NCI-H146 treated with DMSO at 0.1 percent for 48 hours (cell line): ENCODE measurements around the gene HEXA.

ENCODE experiments used
- DNase-seq: peaks from one replicate; lab custom pipeline; 2025; ENCODE audit not compliant: unreplicated experiment; lab: John Stamatoyannopoulos, UW

Gene HEXA

DNA sequence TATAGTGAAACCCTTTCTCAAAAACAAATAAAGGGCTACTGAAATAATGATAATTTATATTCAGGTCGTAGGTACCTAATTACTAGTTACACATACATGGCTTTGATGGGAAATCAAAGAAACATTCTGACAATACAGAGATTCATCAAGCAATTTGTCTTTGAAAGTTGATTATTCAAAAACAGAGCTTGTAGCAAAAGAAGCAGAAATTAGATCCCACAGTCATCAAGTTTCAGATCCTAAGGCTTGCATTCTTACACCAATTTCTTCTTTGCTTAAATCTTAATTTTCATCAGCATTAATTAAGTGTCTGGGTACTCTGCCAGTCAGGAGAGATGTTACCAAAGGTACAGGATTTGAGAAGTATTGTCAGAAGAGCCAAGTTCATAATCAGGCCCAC is 1.5 kb upstream of the HEXA start:
- DNase-seq: no peak

DNA sequence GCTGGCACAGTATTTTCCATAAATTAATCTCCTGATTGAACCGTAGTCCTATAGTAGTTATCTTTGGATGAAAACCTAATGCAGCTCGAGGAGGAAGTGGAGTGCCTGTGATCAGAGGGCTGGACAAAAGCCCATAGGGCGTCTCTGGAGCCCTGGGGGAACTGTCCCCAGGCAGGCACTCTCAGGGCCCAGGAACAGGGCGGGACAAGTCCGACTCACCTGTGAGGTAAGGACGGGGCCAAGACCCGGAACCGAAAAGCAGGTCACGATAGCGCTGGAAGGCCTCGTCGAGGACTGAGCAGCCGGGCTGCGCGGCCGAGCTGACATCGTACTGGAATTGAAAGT is 341 bp downstream of the HEXA start:
- DNase-seq: no peak

DNA sequence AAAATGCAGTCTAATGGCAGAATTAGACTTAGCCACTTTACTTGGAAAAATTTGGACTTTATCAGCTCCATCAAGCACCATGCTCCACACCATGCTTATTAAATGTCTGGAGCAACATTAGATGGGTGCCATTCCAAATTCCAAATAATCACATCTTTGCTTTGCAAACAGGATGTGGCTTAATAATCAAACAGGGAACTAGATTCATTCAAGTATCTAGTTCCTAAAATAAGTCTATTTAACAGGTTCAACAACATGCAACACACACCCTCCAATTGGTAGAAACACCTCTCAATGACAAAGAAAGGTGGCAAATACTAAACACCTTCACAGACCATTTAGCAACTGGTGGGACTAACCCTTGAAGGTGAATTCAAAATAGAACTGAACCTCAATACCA is 3.5 kb downstream of the HEXA start:
- no peak for DNase-seq

DNA sequence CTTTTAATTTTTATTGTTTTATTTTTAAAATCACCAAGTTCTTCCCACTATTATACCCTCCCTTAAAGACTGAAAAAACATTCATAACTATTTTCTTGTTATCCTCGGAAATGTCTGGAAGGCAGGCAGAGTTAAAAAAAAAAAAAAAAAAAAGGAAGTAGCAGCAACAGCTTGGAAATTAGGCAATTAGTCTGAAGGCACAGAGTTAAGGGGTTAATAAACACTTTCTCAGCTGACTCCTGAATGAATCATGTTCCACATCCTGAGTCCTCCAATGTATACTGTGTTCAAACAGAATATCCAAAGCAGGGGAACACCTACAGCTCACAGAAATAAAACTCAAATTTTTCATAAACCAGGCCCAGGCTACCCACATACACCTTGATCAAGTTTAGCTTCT is 5.8 kb downstream of the HEXA start:
- no peak for DNase-seq

DNA sequence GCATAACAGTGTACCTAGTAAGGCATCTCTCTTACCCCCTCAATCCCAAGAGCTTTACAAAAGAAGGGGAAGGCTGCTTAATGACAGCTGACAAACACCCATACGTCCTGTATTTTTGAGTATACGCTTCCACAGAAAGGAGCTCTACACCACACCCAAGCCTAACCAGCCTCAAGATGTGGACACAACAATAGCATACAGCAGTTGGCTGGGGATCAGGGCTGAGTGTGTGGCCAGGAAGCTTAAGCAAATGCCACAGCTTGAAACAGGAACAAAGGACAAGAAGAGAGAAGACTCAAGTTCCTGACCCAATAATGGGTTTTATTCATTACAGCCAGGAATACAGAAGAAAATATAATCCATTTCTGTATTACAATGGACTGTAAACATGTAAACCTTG is 6.9 kb downstream of the HEXA start:
- no peak for DNase-seq

DNA sequence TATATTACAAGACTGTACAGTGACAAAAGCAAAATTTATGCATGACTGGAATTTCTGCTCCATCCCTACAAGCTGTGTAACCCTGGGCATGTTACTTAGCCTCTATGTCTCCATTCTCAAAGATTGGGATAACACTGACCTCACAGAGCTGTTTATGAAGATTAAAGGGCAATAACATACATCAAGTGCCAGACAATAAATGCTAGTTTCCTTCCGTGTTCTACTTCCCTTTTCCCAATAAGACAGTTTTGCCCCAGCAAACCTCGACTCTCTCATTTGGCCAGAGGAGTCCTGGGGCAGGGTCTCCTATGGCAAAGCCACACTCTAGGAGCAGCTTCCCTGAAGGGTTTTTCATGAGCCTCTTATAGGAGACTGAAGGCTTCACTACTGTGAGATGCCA is 7.5 kb downstream of the HEXA start:
- DNase-seq: no peak

DNA sequence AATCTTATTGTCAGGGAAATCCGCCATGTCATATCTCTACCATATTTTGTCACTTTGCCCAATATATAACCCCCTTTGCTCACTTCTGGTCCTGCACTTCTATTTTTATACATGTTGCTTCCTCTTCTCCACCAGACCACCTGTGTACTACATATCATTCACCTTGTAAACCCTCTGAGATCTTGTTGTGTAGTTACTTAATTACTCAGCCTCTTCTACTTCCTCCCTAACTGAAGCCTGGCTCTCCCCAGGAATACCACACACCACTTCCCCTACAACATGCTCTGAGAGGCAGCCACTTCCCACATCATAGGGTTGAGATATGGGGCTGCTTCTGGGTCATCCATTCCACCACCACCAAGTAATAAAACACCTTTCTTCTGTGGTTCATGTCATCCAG is 10.0 kb downstream of the HEXA start:
- no peak for DNase-seq

DNA sequence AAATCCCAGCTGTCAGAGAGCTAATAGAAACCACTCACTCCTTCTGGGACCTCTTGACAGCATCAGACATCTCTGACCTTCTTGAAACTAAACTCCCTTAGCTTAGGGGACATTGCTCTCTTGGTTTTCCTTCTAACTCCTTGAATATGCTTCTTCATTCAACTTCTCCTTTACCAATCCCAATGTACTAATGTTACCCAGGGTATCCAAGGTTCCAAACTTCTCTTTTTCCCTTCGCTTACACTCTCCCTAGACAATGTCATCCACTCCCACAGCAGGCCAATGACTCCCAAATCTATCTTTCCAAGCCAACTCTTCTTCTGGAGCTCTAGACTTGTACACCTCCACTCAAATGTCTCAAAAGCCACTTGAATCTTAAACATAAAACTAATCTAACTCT is 14.6 kb downstream of the HEXA start:
- DNase-seq: no peak

DNA sequence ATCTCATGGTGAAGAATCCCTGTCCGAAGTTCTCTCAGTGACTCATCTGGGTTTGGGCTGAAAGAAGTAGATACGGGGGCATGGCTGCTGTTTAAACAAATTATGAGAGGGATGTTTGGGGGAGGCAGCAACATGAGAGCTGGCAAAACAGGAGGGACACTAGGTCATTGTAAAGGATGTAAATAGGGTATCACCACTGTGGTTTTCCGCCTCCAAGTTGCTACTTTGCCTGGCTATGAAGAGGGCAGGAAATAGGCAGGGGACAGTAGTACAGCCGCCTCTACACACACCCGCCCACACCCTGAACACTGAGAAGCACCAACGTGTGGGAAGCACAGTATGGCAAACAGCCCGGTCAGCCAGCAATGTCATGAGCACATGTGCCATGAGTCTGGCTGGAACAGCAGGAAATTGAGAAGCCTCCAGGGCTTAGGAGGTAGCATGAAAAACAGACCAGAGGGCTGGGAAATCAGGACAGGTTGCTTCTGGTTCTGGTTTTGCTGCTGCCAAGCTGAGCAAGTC is 17.1 kb downstream of the HEXA start:
- no peak for DNase-seq

DNA sequence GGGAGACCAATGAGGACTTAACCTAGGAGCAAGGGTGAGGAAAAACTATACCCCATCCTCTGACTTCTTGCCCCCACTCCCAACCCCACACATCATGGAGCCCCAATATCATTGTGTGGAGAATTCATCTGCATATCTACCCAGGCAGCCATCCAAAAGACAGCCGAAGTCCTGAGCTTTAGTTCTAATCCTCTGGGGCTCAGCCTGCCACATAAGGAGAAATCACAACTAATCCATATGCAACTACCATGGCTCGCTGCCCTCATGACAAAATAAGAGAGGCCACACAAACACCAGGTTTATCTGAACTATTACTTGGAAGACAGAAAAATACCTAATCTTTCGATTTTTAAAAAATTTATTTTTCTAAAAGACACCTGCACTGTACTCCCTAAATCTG is 17.7 kb downstream of the HEXA start:
- DNase-seq: no peak

DNA sequence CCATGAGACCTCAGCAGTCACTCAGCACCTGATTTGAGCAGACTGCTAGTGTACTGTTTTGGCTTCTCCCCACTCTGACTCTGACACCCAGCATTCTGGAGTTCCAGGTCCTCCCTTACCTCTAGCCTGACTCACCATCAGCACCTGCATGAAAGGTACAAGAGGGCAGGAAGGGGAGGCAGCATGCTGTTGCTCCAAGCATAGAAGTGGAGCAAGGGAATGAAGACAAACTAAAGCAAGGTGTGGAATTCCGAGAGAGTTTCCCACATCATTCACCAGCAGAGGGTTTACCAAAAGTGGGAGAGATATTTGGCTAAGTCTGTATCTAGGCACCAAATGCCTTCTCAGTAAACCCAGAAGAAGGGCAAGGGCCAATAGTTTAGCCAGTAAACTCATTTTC is 21.3 kb downstream of the HEXA start:
- DNase-seq: no peak

DNA sequence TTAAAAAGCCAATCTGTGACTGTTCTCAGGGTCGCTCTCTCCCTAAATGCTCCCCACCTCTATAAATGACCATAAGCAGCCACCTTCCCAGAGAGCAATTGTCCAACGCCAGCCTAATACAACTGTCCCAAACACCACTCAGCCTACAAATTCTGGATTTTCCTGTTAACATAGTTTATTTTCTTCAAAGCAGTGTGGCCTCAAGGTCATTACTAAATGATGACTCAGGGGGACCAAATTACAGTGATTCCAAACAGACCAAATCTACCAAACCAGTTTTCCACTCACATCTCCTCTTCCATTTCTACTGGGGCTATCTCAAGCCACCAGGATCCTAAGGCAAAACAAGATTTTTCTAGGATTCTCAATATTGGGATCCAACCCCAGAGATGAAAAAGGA is 22.5 kb downstream of the HEXA start:
- DNase-seq: no peak

DNA sequence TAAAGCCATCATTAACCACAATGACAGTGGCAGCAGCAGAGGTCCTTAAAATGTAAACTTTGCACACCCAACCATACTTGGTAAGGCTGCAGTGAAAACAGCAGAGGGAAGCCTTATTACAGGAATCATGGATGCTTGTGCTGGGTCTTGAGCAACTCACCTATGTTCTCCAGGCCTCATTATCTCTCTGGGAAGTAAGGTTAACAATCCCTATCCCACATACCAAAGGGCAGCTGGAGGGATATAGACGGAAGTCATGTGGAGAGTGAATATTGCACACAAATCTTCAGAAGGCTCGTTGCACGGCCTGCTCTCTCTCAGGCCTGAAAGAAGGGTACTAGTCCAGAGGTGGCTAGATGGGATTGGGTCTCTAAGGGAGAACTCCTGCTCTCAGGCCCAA is 30.0 kb downstream of the HEXA start:
- no peak for DNase-seq

DNA sequence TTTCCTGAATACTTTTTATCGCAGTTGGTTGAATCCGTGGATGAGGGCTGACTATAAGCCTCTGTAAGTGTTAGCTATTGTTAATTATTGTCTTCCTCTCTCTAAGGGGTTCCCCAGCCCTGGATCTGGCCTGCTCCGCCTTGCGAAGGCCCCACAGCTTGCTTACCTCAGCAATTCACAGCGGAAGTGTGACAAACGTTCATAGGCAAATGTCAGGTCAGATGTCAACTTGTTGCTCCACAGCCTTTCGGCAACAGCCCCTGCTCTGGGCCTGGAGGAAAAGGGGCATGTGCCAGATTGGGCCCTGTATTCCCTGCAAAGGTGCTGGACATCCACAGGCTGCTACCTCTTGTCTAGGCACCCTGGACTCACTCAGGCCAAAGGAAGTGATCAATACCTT is 30.5 kb downstream of the HEXA start:
- DNase-seq: no peak

DNA sequence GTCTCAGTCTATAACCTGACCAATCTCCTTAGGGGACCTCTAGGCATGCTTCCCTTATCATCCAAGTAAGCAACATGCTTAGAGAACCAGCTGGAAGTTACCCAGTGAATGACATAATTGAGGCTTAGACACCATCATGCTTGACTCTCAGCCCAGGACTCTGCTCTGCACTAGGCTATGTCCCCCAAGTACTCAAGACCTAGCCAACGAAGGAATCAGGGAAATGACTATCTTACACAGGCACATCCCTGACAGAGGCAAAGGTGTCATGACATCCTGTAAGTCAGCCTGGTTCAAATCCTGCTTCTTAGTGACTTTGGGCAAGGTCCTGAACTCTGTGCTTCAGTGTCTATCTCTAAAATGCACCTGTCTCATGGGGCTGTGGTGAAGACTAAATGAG is 31.2 kb downstream of the HEXA start:
- DNase-seq: no peak

DNA sequence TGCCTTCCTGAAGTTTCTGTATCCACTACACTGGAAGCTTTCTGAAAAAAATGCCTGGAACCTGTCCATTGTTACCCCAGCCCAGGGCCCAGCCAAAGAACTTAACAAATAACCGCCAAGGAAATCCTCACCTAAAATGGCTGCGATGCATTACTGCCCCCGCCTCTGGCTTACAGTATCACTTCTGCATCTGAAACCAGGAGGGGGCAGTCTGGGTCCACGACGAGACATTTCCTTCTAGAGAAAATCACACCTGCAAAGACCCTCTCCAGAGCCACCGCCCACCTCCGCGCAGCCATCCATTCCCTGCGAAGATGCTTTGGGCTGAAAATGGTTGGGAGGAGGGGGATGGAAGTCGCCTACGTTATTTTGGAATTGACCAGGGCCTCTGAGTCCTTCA is 33.4 kb downstream of the HEXA start:
- DNase-seq: no peak

DNA sequence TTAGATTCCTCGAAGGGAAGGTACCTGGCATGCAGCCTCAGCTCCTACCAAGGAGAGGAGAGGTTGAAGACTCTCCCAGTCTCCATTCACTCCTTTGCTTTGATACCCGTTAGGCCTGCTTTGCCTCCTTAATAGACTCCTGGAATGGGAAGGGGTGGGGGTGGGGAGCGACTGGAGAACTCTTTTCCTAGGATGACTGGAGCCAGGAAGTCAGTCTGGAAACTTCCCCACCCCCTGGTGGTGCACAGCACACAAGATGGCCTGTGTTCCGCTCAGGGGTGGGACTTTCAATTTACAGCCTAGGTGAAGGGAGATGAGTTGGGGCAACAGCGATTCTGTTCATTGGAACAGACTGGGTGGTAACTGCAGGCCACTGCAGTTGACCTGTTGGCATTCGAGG is 34.5 kb downstream of the HEXA start:
- DNase-seq: no peak

DNA sequence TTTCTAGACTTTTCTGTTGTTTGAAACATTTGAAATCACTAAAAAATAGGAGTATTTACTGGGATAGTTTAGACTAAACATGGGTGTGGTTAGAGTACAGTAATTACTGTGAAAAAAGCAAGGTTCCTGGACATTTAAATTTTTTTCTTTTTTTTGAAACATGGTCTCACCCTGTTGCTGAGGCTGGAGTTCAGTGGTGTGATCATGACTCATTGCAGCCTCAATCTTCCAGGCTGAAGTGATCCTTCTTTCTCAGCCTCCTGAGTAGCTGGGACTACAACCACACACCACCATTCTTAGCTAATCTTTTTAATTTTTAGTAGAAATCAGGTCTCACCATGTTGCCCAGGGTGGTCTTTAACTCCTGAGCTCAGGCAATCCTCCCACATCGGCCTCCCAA is 35.4 kb downstream of the HEXA start:
- DNase-seq: no peak

DNA sequence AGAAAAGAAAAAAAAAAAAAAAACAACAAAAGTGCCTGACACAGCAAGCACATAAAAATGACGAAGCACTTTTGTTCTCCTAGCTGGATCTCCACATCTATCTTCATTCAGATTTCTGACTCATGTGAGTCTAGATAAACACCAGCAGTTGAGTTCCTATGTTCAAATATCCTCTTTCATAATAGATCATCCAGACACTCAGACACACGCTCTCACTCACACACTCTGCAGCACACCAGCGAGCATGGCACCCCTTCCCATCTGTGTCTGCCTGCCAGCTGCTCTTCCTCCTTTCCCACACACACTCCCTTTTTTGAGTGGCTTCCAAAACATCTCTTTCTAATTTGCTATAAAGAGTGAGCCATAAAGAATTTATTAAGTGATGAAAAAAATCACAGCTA is 36.0 kb downstream of the HEXA start:
- no peak for DNase-seq

DNA sequence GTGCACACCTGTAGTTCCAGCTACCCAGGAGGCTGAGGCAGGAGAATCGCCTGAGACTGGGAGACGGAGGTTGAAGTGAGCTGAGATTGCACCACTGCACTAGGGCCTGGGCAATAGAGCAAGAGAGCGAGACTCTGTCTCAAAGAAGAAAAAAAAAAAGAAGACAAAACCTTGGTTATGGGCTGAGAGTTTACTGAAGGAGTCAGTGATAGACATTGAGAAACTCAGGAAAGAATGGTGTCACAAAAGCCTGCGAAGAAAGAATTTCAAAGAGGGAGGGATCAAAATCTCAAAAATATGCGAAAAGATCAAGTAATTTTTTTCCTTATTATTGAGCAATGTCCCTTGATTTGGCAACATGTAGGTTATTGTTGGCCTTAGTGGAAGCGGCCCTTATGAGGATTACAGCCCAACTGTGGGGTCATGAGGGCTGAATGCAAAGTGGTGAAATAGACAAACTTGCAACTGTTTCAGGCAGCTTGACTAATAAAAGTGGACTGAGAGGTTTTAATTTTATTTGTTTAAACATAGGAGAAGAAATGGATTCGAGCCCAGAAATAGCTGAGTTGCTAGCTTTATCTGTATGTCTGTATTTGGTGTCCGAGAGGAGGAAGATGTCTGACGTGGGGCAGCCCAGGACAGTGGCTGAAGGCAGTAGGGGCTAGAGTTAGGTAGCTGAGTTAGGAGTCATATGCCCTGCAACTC is 37.0 kb downstream of the HEXA start:
- DNase-seq: no peak

DNA sequence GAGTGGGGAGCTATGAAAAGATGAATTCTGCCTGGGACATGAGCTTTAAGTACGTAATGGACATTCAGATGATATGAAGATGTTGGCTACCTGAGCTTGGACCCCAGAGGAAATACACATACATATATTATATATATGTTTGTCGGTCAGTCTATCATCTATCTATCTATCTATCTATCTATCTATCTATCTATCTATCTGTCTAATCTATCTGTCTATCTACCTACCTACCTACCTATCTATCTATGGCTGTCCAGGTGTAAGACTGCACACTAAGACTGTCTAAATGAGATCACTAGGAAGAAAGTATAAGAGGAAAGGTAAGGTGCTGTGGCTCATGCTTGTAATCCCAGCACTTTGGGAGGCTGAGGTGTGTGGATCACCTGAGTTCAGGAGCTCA is 37.7 kb downstream of the HEXA start:
- no peak for DNase-seq

DNA sequence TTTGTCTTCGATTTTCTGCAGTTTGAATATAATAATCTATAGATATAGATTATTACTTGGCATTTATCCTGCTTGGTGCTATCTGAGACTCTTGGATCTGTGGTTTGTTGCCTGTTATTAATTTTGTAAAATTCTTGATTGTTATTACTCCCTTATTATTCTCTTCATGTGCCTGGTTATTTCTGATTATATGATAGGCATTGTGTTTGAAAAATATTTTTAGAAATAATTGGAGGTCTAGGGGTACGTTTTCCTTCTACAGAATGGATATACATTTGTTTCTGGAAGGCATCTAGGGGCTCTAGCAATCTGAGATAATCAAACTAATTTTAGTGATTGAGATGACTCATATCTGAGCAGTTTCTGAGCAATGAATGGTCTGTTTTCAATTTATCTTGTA is 41.0 kb downstream of the HEXA start:
- no peak for DNase-seq

DNA sequence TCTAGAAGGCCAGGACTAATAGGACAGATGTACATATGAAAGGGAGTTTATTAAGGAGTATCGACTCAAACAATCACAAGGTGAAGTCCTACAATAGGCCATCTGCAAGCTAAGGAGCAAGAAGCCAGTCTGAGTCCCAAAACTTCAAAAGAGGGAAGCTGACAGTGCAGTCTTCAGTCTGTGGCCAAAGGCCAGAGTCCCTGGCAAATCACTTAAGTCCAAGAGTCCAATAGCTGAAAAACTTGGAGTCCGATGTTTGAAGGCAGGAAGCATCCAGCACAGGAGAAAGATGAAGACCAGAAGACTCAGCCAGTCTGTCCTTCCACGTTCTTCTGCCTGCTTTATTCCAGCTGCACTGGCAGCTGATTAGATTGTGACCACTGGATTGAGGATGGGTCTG is 44.8 kb downstream of the HEXA start:
- no peak for DNase-seq

DNA sequence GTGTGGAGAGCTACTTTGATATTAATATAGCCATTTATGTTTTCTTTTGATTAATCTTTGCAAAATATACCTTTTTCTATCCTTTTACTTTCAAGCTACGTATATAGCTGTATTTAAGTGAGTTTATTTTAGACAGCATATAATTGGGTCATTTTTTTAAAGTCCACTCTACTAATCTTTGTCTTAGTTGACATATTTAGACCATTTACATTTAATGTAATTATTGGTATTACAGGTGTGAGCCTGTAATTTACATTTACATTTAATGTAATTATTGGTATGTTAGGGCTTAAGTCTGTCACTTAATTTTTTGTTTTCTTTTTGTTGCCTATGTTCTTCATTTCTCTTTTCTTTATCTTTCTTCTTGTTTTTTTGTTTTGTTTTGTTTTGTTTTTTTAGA is 52.1 kb downstream of the HEXA start:
- no peak for DNase-seq
